Measurements from ENCODE around the gene STX8.

GRCh38 chr17:9256751-9257629, 318.6 kb downstream of the STX8 start:
- TF ChIP-seq DPF2 (IDR thresholded peaks at IDR 0.05), result no peak
- no peak for TF ChIP-seq HNRNPL (IDR thresholded peaks at IDR 0.05; ENCODE audit: low read depth, low read length)
- TF ChIP-seq NFIC (IDR thresholded peaks at IDR 0.05), result no peak
- no peak for TF ChIP-seq CREB1 (IDR thresholded peaks at IDR 0.05)
- TF ChIP-seq CREB1 (CRISPR knock-in tag; IDR thresholded peaks at IDR 0.05), result no peak
- TF ChIP-seq, protein P1, sequence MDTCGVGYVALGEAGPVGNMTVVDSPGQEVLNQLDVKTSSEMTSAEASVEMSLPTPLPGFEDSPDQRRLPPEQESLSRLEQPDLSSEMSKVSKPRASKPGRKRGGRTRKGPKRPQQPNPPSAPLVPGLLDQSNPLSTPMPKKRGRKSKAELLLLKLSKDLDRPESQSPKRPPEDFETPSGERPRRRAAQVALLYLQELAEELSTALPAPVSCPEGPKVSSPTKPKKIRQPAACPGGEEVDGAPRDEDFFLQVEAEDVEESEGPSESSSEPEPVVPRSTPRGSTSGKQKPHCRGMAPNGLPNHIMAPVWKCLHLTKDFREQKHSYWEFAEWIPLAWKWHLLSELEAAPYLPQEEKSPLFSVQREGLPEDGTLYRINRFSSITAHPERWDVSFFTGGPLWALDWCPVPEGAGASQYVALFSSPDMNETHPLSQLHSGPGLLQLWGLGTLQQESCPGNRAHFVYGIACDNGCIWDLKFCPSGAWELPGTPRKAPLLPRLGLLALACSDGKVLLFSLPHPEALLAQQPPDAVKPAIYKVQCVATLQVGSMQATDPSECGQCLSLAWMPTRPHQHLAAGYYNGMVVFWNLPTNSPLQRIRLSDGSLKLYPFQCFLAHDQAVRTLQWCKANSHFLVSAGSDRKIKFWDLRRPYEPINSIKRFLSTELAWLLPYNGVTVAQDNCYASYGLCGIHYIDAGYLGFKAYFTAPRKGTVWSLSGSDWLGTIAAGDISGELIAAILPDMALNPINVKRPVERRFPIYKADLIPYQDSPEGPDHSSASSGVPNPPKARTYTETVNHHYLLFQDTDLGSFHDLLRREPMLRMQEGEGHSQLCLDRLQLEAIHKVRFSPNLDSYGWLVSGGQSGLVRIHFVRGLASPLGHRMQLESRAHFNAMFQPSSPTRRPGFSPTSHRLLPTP (IDR thresholded peaks at IDR 0.05; ENCODE audit: borderline replicate concordance, extremely low read depth, insufficient read length), result no peak
- TF ChIP-seq YBX1 (IDR thresholded peaks at IDR 0.05), result no peak
- no peak for TF ChIP-seq MYNN (IDR thresholded peaks at IDR 0.05)
- no peak for TF ChIP-seq MYNN (CRISPR knock-in tag; IDR thresholded peaks at IDR 0.05)
- no peak for TF ChIP-seq NCOA2 (IDR thresholded peaks at IDR 0.05; ENCODE audit: partially characterized antibody in 2 of 2)
- TF ChIP-seq JUND (IDR thresholded peaks at IDR 0.05; ENCODE audit: borderline replicate concordance, low read depth, low read length), result no peak
- TF ChIP-seq JUND (tag; IDR thresholded peaks at IDR 0.05; ENCODE audit: borderline replicate concordance, low read depth, low read length), result no peak
- TF ChIP-seq, protein P2, sequence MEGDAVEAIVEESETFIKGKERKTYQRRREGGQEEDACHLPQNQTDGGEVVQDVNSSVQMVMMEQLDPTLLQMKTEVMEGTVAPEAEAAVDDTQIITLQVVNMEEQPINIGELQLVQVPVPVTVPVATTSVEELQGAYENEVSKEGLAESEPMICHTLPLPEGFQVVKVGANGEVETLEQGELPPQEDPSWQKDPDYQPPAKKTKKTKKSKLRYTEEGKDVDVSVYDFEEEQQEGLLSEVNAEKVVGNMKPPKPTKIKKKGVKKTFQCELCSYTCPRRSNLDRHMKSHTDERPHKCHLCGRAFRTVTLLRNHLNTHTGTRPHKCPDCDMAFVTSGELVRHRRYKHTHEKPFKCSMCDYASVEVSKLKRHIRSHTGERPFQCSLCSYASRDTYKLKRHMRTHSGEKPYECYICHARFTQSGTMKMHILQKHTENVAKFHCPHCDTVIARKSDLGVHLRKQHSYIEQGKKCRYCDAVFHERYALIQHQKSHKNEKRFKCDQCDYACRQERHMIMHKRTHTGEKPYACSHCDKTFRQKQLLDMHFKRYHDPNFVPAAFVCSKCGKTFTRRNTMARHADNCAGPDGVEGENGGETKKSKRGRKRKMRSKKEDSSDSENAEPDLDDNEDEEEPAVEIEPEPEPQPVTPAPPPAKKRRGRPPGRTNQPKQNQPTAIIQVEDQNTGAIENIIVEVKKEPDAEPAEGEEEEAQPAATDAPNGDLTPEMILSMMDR (IDR thresholded peaks at IDR 0.05 in 2 of 3, conservative IDR thresholded peaks at IDR 0.05 in 1 of 3; ENCODE audit: insufficient read depth in 2 of 3, low read depth in 1 of 3, low read length in 3 of 3), result no peak
- no peak for TF ChIP-seq EP400 (IDR thresholded peaks at IDR 0.05)
- TF ChIP-seq MXI1 (IDR thresholded peaks at IDR 0.05; ENCODE audit: low read depth, low read length), result no peak
- TF ChIP-seq, protein P3, sequence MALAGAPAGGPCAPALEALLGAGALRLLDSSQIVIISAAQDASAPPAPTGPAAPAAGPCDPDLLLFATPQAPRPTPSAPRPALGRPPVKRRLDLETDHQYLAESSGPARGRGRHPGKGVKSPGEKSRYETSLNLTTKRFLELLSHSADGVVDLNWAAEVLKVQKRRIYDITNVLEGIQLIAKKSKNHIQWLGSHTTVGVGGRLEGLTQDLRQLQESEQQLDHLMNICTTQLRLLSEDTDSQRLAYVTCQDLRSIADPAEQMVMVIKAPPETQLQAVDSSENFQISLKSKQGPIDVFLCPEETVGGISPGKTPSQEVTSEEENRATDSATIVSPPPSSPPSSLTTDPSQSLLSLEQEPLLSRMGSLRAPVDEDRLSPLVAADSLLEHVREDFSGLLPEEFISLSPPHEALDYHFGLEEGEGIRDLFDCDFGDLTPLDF (CRISPR knock-in tag; IDR thresholded peaks at IDR 0.05), result no peak
